ENCODE results near the gene SOX1.

Gene SOX1

DNA sequence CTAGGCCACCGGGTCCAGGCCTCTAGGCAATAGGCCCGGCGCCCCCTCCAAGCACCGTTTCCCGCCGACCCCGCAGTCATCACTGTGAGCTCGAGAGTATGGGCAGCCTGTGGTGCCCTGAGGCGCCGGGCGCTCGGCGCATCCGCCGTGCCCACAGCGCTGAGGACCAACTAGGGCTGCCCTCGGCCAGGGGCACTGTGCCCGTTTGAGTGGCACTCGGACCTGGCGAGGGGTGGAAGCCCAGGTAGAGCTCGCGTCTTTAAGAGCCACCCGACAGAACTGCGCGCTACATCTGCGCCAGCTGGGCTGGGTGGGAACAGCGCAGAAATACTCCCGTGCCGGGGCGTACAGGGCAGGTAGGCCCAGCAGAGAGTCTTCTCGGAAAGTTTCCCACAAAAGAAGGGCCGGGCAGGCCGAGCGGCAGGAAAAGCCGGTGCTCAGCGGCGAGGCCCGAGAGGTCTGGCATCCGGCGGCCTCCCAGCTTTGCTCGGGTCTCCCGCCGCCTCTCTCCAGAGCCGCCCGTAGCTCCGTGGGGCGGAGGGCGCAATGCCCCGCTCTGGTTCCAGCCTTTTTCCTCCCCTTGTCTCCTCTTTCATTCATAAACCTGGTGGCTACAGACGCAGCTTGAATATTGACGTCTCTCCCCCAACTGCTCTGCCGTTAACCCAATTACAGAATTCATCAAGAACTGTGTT, 5.4 kb upstream of the SOX1 start:
- ChIA-PET POLR2A (no interaction called here), CTCF (interaction anchor here (0.9 to 1.3 kb wide), 2 partner anchors 15 to 19 kb away, joined by 3 to 4 read pairs; no protein-coding TSS in a partner anchor)
- TF ChIP-seq, protein P1, sequence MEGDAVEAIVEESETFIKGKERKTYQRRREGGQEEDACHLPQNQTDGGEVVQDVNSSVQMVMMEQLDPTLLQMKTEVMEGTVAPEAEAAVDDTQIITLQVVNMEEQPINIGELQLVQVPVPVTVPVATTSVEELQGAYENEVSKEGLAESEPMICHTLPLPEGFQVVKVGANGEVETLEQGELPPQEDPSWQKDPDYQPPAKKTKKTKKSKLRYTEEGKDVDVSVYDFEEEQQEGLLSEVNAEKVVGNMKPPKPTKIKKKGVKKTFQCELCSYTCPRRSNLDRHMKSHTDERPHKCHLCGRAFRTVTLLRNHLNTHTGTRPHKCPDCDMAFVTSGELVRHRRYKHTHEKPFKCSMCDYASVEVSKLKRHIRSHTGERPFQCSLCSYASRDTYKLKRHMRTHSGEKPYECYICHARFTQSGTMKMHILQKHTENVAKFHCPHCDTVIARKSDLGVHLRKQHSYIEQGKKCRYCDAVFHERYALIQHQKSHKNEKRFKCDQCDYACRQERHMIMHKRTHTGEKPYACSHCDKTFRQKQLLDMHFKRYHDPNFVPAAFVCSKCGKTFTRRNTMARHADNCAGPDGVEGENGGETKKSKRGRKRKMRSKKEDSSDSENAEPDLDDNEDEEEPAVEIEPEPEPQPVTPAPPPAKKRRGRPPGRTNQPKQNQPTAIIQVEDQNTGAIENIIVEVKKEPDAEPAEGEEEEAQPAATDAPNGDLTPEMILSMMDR (IDR thresholded peaks at IDR 0.05; ENCODE audit: control extremely low read depth, extremely low read depth, low read depth, missing control alignments), result no peak
- no peak for DNase-seq (ENCODE audit: extremely low spot score)

DNA sequence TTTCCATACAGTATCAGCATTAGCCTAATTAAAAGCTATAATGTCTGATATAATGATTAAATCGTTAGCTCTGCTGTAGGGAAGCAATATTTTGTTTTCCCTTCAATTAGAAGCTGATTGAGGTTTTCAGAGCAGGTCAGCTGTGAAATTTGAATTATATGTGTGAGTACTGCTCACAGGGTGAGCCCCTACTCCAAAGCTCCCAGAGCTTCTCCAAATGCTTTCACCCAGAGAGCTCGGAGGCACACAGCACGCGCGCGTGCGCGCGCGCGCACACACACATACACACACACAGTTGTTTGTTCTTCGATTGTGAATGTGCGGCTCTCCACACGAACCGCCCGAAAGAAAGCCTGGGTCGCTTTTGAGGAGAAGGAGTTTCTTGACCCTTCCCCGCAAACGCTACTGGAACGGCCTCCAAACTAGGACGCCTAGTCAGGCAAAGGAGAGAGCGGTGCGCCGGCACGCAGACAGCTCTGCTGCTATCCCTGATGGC, 4.8 kb upstream of the SOX1 start:
- DNase-seq (ENCODE audit: extremely low spot score), result no peak
- TF ChIP-seq, protein P1 (IDR thresholded peaks at IDR 0.05; ENCODE audit: control extremely low read depth, extremely low read depth, low read depth, missing control alignments), result no peak
- POLR2A ChIA-PET, result no interaction called here
- CTCF ChIA-PET, result interaction anchor here (0.9 to 1.3 kb wide), 2 partner anchors 14 to 19 kb away, joined by 3 to 4 read pairs; no protein-coding TSS in a partner anchor

DNA sequence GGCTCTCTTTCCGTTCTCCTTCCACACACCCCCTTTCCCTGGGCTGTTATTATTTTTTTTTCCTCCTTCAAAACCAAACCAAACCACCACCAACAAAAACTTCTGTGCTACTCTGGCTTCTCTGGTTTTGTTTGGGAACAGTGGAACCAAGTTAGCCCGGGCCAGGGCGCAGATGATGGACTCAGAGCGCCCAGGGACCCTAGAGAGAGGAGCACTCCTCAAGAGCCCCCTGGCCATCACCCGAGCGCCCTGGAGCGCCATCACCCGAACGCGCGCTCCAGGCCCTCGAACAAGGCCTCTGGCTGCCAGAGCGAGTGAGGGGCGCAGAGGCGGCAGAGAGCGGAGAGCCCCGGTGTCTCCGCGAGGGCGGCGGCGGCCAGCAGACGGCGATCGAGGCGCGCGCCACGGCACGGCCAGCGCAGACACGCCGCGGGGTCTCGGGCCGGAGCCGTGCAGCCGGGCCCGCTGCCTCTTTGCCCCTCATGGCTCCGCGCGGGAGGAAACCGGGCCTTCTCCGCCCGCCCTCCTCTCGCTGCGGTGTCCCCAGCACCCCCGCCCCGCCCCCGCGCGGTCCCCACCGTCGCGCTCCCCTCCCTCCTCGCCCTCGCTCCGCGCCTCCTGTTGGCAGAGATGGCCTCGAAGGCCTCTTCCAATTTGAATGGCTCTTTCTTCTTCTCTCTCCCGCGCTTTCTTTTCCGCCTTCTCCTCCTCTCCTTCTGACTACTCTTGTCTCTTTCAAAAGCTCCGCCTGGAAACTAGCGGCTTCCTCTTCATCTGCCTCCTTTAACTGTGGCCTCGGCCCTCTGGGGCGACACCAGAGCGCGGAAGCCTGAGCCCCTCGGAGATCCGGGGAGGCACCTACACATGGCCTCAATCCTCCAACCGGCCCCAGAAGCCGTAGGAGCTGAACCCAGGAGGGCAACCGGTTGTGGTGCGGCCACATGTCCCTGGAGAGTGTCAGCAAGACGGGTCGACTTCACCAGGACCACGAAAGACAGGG, 4.1 kb upstream of the SOX1 start:
- ChIA-PET POLR2A (no interaction called here), CTCF (interaction anchor here (1.3 kb wide), 1 partner anchor 13 kb away, joined by 4 read pairs; no protein-coding TSS in a partner anchor)
- TF ChIP-seq, protein P1 (IDR thresholded peaks at IDR 0.05; ENCODE audit: control extremely low read depth, extremely low read depth, low read depth, missing control alignments), result no peak
- no peak for DNase-seq (ENCODE audit: extremely low spot score)

DNA sequence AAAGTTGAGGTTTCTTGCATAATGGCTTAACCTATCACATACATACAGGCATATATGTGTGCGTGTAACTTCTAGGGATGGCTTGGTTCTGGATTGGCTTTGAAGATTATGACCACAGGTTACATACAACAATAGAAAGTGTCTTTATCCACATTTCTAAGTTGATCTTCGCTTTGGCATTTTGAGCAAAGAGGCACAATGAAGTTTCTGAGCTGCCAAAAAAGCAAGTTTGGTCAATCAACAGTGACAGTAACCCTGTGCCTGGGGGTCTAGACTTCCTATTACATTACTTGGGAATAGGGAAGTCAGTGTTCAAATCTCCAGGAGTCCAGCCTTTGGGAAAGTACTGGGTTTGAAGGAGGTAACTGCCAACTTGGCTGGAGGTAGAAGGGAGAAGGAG, 3.1 kb upstream of the SOX1 start:
- DNase-seq (ENCODE audit: extremely low spot score), result no peak
- POLR2A ChIA-PET, result no interaction called here
- CTCF ChIA-PET, result no interaction called here
- TF ChIP-seq, protein P1 (IDR thresholded peaks at IDR 0.05; ENCODE audit: control extremely low read depth, extremely low read depth, low read depth, missing control alignments), result no peak

DNA sequence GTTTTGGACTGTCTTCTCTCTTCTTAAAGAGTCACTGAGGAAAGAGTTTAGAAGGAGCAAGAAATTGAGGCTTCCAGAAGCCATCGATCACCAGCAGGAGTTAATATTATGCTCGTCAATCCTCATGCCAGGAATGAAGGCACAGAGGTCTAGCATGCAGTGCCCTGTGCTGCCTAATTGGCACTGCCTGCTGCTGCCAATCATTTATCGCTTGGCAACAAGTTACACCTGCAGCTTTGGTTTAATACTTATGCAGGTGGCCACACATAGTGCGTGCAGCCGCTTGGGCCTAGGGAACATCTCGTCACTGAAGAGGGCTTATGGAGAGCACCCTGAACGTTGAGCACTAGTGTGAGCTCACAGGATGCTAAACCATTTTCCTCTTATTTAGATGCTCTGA, 2.7 kb upstream of the SOX1 start:
- DNase-seq (ENCODE audit: extremely low spot score), result no peak
- TF ChIP-seq, protein P1 (IDR thresholded peaks at IDR 0.05; ENCODE audit: control extremely low read depth, extremely low read depth, low read depth, missing control alignments), result no peak
- POLR2A ChIA-PET, result no interaction called here
- CTCF ChIA-PET, result no interaction called here

DNA sequence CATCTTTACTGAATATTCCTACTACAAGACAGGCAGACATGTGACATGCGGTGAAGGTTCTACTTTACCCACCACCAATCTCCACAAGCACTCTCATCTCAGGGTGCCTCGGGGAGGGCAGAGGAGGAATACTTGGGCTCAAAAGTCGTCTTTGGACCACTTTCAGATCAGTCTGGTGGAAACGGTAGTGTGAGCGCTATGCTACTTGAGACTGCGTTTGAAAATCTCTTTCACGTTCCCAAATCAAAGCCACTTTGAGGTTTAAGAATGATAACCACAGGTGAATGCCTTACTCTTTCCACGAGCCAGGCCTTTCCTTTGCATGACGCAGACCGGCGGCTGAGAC, 1.5 kb upstream of the SOX1 start:
- TF ChIP-seq, protein P1 (IDR thresholded peaks at IDR 0.05; ENCODE audit: control extremely low read depth, extremely low read depth, low read depth, missing control alignments), result no peak
- DNase-seq (ENCODE audit: extremely low spot score), result no peak
- ChIA-PET CTCF (no interaction called here), POLR2A (no interaction called here)
